SK-N-SH treated with all-trans-retinoic acid at 6 μM for 48 hours (cell line): ENCODE results near the gene ARHGAP26.
"Not testable (repeated sequence)": the region's sequence is repeated elsewhere in the genome, so short reads cannot be mapped to it uniquely, and the experiment has no call there.

Source experiments
- ATAC-seq: fragments of 200-7000 bp; cut with Tn5 transposase; 3 replicates; pipeline ENCODE4 v1.9.1; 2020; ENCODE audit warnings: mild to moderate bottlenecking, moderate library complexity
- ARNTL ChIP-seq: fragments of 450-650 bp; formaldehyde crosslinking; IDR thresholded peaks from 2 replicates; pipeline ENCODE4 v1.5.0; 2020; ENCODE audit warnings: low read depth, mild to moderate bottlenecking, moderate library complexity, borderline replicate concordance
- CREB5 ChIP-seq: fragments of 250-450 bp; sonication (Bioruptor Pico); IDR thresholded peaks from 2 replicates; pipeline ENCODE4 v1.5.1; 2020; ENCODE audit warnings: low read depth, mild to moderate bottlenecking, moderate library complexity
- CSDC2 ChIP-seq: fragments of 250-450 bp; sonication (Bioruptor Pico); IDR thresholded peaks from 2 replicates; pipeline ENCODE4 v1.5.0; 2020; ENCODE audit warnings: mild to moderate bottlenecking, moderate library complexity
- CSRNP3 ChIP-seq: fragments of 250-450 bp; sonication (Bioruptor Pico); IDR thresholded peaks from 2 replicates; pipeline ENCODE4 v1.5.1; 2021; ENCODE audit warnings: mild to moderate bottlenecking, moderate library complexity
- ESRRG ChIP-seq: fragments of 250-450 bp; sonication (Bioruptor Pico); IDR thresholded peaks from 2 replicates; pipeline ENCODE4 v1.6.1; 2021; ENCODE audit warnings: mild to moderate bottlenecking
- GLIS3 ChIP-seq: fragments of 250-450 bp; sonication (Bioruptor Pico); IDR thresholded peaks from 2 replicates; pipeline ENCODE4 v1.5.0; 2020; ENCODE audit warnings: mild to moderate bottlenecking, moderate library complexity
- ISL1 ChIP-seq: fragments of 250-450 bp; sonication (Bioruptor Pico); IDR thresholded peaks from 2 replicates; pipeline ENCODE4 v2.1.2; 2022; ENCODE audit warnings: mild to moderate bottlenecking, moderate library complexity
- PATZ1 ChIP-seq: fragments of 250-450 bp; sonication (Bioruptor Pico); IDR thresholded peaks from 2 replicates; pipeline ENCODE4 v1.8.0; 2020; ENCODE audit warnings: mild to moderate bottlenecking, moderate library complexity, borderline replicate concordance
- POU6F1 ChIP-seq: fragments of 250-450 bp; sonication (Bioruptor Pico); IDR thresholded peaks from 2 replicates; pipeline ENCODE4 v1.8.0; 2021; ENCODE audit warnings: low read depth, mild to moderate bottlenecking, moderate library complexity, borderline replicate concordance
- PPARA ChIP-seq: fragments of 250-450 bp; sonication (Bioruptor Pico); IDR thresholded peaks from 2 replicates; pipeline ENCODE4 v1.5.0; 2020; ENCODE audit warnings: mild to moderate bottlenecking, borderline replicate concordance
- RARB ChIP-seq: fragments of 250-450 bp; sonication (Bioruptor Pico); IDR thresholded peaks from 2 replicates; pipeline ENCODE4 v1.8.0; 2021; ENCODE audit warnings: mild to moderate bottlenecking, moderate library complexity
- SNAI2 ChIP-seq: fragments of 250-450 bp; sonication (Bioruptor Pico); IDR thresholded peaks from 2 replicates; pipeline ENCODE4 v1.5.0; 2020; ENCODE audit warnings: mild to moderate bottlenecking, moderate library complexity
- TCF4 ChIP-seq: fragments of 250-450 bp; sonication (Bioruptor Pico); IDR thresholded peaks from 2 replicates; pipeline ENCODE4 v1.8.0; 2021; ENCODE audit warnings: mild to moderate bottlenecking, moderate library complexity, borderline replicate concordance
- TOX ChIP-seq: fragments of 250-450 bp; sonication (Bioruptor Pico); IDR thresholded peaks from 2 replicates; pipeline ENCODE4 v1.8.0; 2021; ENCODE audit warnings: mild to moderate bottlenecking, moderate library complexity, borderline replicate concordance
- ZC3H10 ChIP-seq: fragments of 250-450 bp; sonication (Bioruptor Pico); IDR thresholded peaks from 2 replicates; pipeline ENCODE4 v1.5.1; 2021; ENCODE audit warnings: mild to moderate bottlenecking, moderate library complexity
- ZFP3 ChIP-seq: fragments of 250-450 bp; sonication (Bioruptor Pico); IDR thresholded peaks from 2 replicates; pipeline ENCODE4 v1.5.0; 2020; ENCODE audit warnings: mild to moderate bottlenecking, moderate library complexity
- ZFP30 ChIP-seq: fragments of 450-650 bp; formaldehyde crosslinking; IDR thresholded peaks from 2 replicates; pipeline ENCODE4 v1.5.0; 2022; ENCODE audit warnings: mild to moderate bottlenecking, moderate library complexity
- ZNF565 ChIP-seq: fragments of 450-650 bp; formaldehyde crosslinking; conservative IDR thresholded peaks from 2 replicates; pipeline ENCODE4 v1.5.0; 2020; ENCODE audit warnings: low read depth, mild to moderate bottlenecking, moderate library complexity
- ZNF8 ChIP-seq: fragments of 450-650 bp; formaldehyde crosslinking; IDR thresholded peaks from 2 replicates; pipeline ENCODE4 v1.5.0; 2020; ENCODE audit warnings: mild to moderate bottlenecking, moderate library complexity
- TF ChIP-seq, protein P1 (sequence below): fragments of 250-450 bp; sonication (Bioruptor Pico); IDR thresholded peaks from 2 replicates; pipeline ENCODE4 v1.5.0; 2020; ENCODE audit warnings: mild to moderate bottlenecking, moderate library complexity

Gene ARHGAP26

DNA sequence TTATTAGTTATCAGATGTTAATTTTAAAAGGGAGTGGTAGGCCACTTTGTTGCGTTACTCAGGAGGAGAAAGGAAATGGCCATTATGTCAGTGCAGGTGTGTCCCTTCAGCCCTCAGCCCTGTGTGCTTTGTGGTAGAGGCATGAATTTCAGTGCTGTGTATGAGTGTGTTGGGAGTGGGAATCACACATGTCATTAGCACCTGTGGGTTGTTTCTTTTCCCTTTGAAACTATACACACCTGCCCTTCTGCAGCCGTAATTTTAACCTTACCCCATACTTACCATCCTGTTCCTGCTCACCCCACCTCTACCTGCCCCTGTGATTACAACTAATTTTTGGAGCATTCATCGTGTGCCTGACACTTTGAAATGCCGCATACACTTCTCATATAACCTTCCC, 156.4 kb downstream of the ARHGAP26 start (continued):
- TF ChIP-seq, protein P1, sequence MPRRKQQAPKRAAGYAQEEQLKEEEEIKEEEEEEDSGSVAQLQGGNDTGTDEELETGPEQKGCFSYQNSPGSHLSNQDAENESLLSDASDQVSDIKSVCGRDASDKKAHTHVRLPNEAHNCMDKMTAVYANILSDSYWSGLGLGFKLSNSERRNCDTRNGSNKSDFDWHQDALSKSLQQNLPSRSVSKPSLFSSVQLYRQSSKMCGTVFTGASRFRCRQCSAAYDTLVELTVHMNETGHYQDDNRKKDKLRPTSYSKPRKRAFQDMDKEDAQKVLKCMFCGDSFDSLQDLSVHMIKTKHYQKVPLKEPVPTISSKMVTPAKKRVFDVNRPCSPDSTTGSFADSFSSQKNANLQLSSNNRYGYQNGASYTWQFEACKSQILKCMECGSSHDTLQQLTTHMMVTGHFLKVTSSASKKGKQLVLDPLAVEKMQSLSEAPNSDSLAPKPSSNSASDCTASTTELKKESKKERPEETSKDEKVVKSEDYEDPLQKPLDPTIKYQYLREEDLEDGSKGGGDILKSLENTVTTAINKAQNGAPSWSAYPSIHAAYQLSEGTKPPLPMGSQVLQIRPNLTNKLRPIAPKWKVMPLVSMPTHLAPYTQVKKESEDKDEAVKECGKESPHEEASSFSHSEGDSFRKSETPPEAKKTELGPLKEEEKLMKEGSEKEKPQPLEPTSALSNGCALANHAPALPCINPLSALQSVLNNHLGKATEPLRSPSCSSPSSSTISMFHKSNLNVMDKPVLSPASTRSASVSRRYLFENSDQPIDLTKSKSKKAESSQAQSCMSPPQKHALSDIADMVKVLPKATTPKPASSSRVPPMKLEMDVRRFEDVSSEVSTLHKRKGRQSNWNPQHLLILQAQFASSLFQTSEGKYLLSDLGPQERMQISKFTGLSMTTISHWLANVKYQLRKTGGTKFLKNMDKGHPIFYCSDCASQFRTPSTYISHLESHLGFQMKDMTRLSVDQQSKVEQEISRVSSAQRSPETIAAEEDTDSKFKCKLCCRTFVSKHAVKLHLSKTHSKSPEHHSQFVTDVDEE = no peak
- TF ChIP-seq ISL1 (no peak), ZFP3 (CRISPR knock-in tag) (no peak)

DNA sequence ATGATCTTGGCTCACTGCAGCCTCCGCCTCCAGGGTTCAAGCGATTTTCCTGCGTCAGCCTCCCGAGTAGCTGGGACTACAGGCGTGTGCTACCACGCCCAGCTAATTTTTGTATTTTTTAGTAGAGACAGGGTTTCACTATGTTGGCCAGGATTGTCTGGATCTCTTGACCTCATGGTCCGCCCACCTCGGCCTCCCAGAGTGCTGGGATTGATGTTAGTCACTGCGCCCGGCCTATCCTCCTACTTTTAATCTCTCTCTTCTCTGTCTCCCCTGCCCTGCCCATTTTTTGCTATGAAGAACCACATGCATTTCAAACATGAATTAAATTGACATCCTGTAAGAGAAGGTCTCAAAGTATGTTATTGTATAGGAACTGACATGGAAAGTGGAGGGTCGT, 158.8 kb downstream of the ARHGAP26 start:
- ATAC-seq = not testable (repeated sequence)

DNA sequence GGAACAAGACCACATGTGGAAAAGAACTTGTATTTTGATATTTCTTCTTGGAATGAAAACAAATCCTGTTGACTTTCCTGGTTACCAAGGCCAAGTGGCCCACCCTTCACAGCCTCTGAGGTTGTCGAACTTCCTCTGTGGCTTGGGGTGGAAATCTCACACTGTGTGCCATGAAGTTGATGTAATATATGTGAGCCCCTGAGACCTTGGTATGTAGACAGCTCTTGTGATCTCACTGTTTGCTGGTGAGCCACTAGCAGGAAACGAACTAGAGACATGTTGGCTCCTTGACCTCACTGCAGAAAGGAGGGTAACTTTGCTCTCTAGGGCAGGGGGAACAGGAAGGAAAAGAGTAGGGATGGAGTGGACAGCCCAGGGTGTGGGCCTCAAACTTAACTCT, 159.4 kb downstream of the ARHGAP26 start:
- no peak for ATAC-seq
- TF ChIP-seq GLIS3 (CRISPR knock-in tag) = no peak
- TF ChIP-seq POU6F1 = no peak
- no peak for TF ChIP-seq CREB5
- TF ChIP-seq, protein P1 = no peak
- TF ChIP-seq RARB (CRISPR knock-in tag) = no peak
- TF ChIP-seq CSDC2 = no peak
- TF ChIP-seq ZNF565 (CRISPR knock-in tag) = no peak
- no peak for TF ChIP-seq TCF4 (CRISPR knock-in tag)
- no peak for TF ChIP-seq CSRNP3 (CRISPR knock-in tag)
- no peak for TF ChIP-seq ZFP3 (CRISPR knock-in tag)
- no peak for TF ChIP-seq ZNF8
- no peak for TF ChIP-seq ISL1
- no peak for TF ChIP-seq PATZ1 (CRISPR knock-in tag)
- TF ChIP-seq PPARA = no peak
- TF ChIP-seq ZFP30 = no peak

DNA sequence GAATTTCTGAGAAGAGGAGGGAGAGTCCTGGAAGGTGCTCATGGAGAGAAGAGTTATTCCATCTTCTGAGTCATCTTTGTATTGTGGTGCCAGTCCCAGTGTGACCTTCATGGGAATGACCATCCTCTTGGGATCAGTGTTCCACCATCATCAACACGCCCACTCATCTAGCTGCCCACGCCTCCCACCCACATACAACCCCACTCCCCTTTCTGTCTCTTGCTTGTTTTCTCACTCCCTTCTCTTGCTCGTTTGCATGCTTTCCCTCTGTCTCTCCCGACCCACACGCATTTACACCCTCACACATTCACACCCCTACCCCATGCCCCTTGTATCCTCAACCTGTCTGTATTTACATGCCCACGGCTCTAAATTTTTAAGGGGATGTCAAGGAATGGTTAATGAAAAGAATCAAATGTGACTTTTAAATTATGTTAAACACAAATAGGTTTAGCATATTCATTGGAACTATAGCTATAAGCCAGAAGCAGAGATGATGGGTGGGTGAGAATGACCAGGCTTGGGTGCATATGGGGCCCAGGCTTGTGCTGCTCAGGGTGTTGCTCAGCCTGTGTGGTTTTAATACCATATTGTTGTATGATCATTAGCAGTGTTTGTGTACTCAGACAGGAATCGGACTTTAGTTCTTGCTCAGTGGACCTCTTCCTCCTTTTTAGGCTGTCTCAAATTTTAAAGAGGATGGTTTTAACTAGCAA, 160.4 kb downstream of the ARHGAP26 start:
- ATAC-seq = no peak
- no peak for TF ChIP-seq PPARA
- no peak for TF ChIP-seq ISL1
- TF ChIP-seq TOX (CRISPR knock-in tag) = no peak
- TF ChIP-seq ZFP3 (CRISPR knock-in tag) = no peak
- no peak for TF ChIP-seq SNAI2 (CRISPR knock-in tag)
- TF ChIP-seq ZC3H10 (CRISPR knock-in tag) = no peak
- no peak for TF ChIP-seq ZNF8
- no peak for TF ChIP-seq PATZ1 (CRISPR knock-in tag)
- TF ChIP-seq TCF4 (CRISPR knock-in tag) = no peak
- no peak for TF ChIP-seq CSRNP3 (CRISPR knock-in tag)
- TF ChIP-seq ARNTL = no peak
- TF ChIP-seq ESRRG (CRISPR knock-in tag) = no peak
